ENCODE results near the gene ZCWPW1.

GRCh38 chr7:100394077-100394476, 34.4 kb downstream of the ZCWPW1 start:
- TF ChIP-seq CTCF (conservative IDR thresholded peaks at IDR 0.05), result no peak
- no peak for TF ChIP-seq EZH2 (IDR thresholded peaks at IDR 0.05; ENCODE audit: low read depth)
